ENCODE results near the gene DLX1. TPM values are rescaled to one million over a fixed set of nuclear protein-coding genes. Genes with fewer than 3 reads are reported as not detected.
"Not testable (repeated sequence)": the region's sequence is repeated elsewhere in the genome, so short reads cannot be mapped to it uniquely, and the experiment has no call there.

Gene DLX1
- polyA plus RNA-seq, 4 donors: 0.47 to 1.3 TPM; not detected in 2

DNA sequence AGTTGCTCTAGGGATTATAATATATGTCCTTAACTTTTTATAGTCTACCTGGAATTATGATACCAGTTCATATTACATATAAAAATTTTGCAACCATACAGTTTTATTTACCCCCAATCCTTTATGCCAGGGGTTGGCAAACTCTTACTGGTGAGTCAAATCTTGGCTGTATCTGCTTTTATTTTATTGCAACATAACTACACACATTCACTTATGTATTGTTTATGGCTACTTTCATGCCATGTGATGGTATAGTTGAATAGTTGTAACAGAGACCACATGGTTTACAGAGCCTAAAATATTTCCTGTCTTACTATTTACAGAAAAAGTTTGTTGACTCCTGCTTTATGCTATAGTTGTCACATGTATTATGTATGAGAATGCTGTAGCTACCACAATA, 43.2 kb downstream of the DLX1 start:
- DNase-seq (no peak), FAIRE-seq (no peak)
- Histone ChIP-seq H3K27me3 (ENCODE audit: control insufficient read depth in 3 of 3, insufficient read depth in 3 of 3, low read length in 3 of 3) (peaks cover 0 to 6% (median 0%) of the 10 kb centered on the region in 3 donors), H3K27ac (ENCODE audit: low read depth in 1 of 3, low read length in 2 of 3) (no peak overlapping the region), H3K4me1 (ENCODE audit: control insufficient read depth in 3 of 3, insufficient read depth in 2 of 3, low read depth in 1 of 3, low read length in 2 of 3) (no peaks in the 10 kb centered on the region), H3K9me3 (ENCODE audit: control insufficient read depth in 2 of 2, insufficient read depth in 1 of 2, low read depth in 1 of 2, low read length in 1 of 2) (no peaks in the 10 kb centered on the region), H3K36me3 (ENCODE audit: control insufficient read depth in 3 of 3, insufficient read depth in 2 of 3, low read depth in 1 of 3, low read length in 3 of 3) (no peaks in the 10 kb centered on the region), H3K4me3 (ENCODE audit: low read depth in 1 of 3, low read length in 3 of 3) (no peak overlapping the region)

DNA sequence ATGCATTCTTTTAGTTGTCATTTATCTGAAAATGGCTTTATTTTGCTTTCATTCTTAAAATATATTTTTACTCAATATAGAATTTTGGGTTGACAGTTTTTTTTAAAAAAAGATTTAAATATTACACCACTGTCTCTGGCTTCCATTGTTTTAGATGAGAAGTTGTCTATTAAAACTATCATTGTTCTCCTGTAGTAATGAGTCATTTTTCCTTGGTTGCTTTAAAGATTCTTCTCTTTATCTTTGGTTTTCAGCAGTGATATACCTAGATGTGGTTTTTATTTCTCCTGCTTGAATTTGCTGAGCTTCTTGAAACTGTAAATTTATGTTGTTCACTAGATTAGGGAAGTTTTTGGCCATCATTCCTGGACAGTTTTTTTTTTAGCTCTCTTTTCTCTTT, 44.1 kb downstream of the DLX1 start:
- Histone ChIP-seq H3K27me3 (ENCODE audit: control insufficient read depth in 3 of 3, insufficient read depth in 3 of 3, low read length in 3 of 3) (peaks cover 0 to 8% (median 0%) of the 10 kb centered on the region in 3 donors), H3K36me3 (ENCODE audit: control insufficient read depth in 3 of 3, insufficient read depth in 2 of 3, low read depth in 1 of 3, low read length in 3 of 3) (no peaks in the 10 kb centered on the region), H3K4me1 (ENCODE audit: control insufficient read depth in 3 of 3, insufficient read depth in 2 of 3, low read depth in 1 of 3, low read length in 2 of 3) (no peaks in the 10 kb centered on the region), H3K4me3 (ENCODE audit: low read depth in 1 of 3, low read length in 3 of 3) (no peak overlapping the region), H3K9me3 (ENCODE audit: control insufficient read depth in 2 of 2, insufficient read depth in 1 of 2, low read depth in 1 of 2, low read length in 1 of 2) (no peaks in the 10 kb centered on the region), H3K27ac (ENCODE audit: low read depth in 1 of 3, low read length in 2 of 3) (no peak overlapping the region)
- no peak for FAIRE-seq
- DNase-seq: no peak

DNA sequence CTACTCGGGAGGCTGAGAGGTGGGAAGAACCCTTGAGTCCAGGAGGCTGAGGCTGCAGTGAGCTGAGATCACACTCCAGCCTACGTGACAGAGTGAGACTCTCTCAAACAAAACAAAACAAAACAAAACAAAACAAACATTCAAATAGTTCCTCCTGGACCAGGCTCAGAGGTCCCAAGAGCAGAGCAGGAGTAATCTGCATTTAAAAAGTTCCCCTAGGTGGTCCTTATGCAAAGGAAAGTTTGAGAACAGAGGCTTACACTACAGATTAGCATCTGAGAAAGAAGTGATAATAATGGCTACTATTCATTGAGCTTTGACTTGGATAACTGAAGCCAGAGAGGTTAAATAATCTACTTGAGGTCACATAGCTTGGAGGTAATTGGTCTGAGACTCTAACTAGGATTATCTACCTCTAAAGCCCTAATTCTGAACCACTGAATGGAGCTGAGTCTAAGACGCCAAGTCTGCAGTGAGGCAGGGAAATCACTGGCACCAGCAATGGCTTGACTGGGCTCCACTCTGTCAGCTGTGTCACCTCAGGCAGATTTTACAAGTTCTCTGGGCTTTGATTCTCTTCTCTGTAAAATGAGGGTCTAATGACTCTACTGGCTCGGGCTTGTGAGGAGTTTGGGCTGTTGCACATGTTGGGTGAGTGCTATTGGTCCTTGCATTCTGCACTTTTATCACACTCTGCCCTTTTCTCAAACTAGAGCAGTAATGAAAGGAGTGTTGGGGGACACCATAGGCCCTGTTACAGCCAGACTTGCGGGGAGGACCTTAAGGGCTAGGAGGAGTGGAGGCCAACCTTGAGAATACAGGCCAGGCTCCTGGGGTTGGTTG, 46.6 kb downstream of the DLX1 start:
- H3K36me3 ChIP-seq (ENCODE audit: control insufficient read depth in 3 of 3, insufficient read depth in 2 of 3, low read depth in 1 of 3, low read length in 3 of 3): no peaks in the 10 kb centered on the region
- FAIRE-seq (no peak), DNase-seq (no peak)
- no peak overlapping the region for H3K4me3 ChIP-seq (ENCODE audit: low read depth in 1 of 3, low read length in 3 of 3)
- no peaks in the 10 kb centered on the region for H3K4me1 ChIP-seq (ENCODE audit: control insufficient read depth in 3 of 3, insufficient read depth in 2 of 3, low read depth in 1 of 3, low read length in 2 of 3)
- H3K27ac ChIP-seq (ENCODE audit: low read depth in 1 of 3, low read length in 2 of 3): no peak overlapping the region
- no peaks in the 10 kb centered on the region for H3K9me3 ChIP-seq (ENCODE audit: control insufficient read depth in 2 of 2, insufficient read depth in 1 of 2, low read depth in 1 of 2, low read length in 1 of 2)
- WGBS, 3 donors: 77 to 93% (median 84%) methylated on average over 5 of the region's 5 CpGs
- peaks cover 0 to 8% (median 0%) of the 10 kb centered on the region in 3 donors for H3K27me3 ChIP-seq (ENCODE audit: control insufficient read depth in 3 of 3, insufficient read depth in 3 of 3, low read length in 3 of 3)

DNA sequence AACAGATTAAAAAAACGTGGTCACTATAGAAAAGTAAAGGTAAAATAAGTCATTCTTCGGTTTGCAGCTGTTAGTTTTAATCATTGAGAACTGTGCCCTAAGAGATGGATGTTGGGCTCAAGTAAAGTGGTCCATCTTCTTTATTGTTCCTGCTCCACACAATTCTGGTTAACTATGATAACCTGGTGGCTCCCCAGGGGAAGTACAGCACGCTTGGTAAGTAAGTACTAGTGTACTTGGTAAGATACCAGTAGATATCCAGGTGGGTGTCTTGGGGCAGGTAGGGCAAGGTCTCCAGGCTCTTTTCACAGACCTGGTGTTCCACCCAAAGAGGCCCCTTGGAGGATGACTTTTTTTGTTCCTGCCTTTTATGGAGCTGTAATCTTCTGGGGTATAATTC, 49.0 kb downstream of the DLX1 start:
- H3K9me3 ChIP-seq (ENCODE audit: control insufficient read depth in 2 of 2, insufficient read depth in 1 of 2, low read depth in 1 of 2, low read length in 1 of 2): no peaks in the 10 kb centered on the region
- H3K36me3 ChIP-seq (ENCODE audit: control insufficient read depth in 3 of 3, insufficient read depth in 2 of 3, low read depth in 1 of 3, low read length in 3 of 3): no peaks in the 10 kb centered on the region
- peaks cover 0 to 8% (median 0%) of the 10 kb centered on the region in 3 donors for H3K27me3 ChIP-seq (ENCODE audit: control insufficient read depth in 3 of 3, insufficient read depth in 3 of 3, low read length in 3 of 3)
- DNase-seq (no peak), FAIRE-seq (no peak)
- WGBS, 3 donors: 70 to 80% (median 80%) methylated on average over 3 of the region's 3 CpGs
- H3K4me3 ChIP-seq (ENCODE audit: low read depth in 1 of 3, low read length in 3 of 3): no peak overlapping the region
- H3K27ac ChIP-seq (ENCODE audit: low read depth in 1 of 3, low read length in 2 of 3): no peak overlapping the region
- H3K4me1 ChIP-seq (ENCODE audit: control insufficient read depth in 3 of 3, insufficient read depth in 2 of 3, low read depth in 1 of 3, low read length in 2 of 3): no peaks in the 10 kb centered on the region

DNA sequence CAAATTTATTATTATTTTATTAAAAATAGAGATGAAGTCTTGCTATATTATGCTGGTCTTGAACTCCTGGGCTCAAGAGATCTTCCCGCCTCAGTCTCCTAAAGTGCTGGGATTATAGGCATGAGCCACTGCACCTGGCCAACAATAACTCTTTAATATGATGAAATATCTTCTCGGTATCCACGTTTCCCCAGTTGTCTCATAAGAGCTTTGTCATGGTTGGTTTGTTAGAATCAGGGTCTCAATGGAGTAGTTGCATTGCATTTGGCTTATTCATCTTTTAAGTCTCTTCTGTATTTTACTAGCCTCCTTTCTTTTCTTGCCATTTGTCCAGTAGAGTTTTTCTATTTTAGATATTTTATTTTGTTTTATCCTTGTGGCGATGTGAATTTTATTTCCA, 50.1 kb downstream of the DLX1 start:
- H3K27me3 ChIP-seq (ENCODE audit: control insufficient read depth in 3 of 3, insufficient read depth in 3 of 3, low read length in 3 of 3): peaks cover 0 to 8% (median 0%) of the 10 kb centered on the region in 3 donors
- FAIRE-seq (no peak), DNase-seq (no peak)
- H3K36me3 ChIP-seq (ENCODE audit: control insufficient read depth in 3 of 3, insufficient read depth in 2 of 3, low read depth in 1 of 3, low read length in 3 of 3): no peaks in the 10 kb centered on the region
- no peaks in the 10 kb centered on the region for H3K9me3 ChIP-seq (ENCODE audit: control insufficient read depth in 2 of 2, insufficient read depth in 1 of 2, low read depth in 1 of 2, low read length in 1 of 2)
- WGBS, 3 donors: 93 to 94% (median 93%) methylated on average over 4 of the region's 4 CpGs
- H3K27ac ChIP-seq (ENCODE audit: low read depth in 1 of 3, low read length in 2 of 3): no peak overlapping the region
- no peaks in the 10 kb centered on the region for H3K4me1 ChIP-seq (ENCODE audit: control insufficient read depth in 3 of 3, insufficient read depth in 2 of 3, low read depth in 1 of 3, low read length in 2 of 3)
- H3K4me3 ChIP-seq (ENCODE audit: low read depth in 1 of 3, low read length in 3 of 3): no peak overlapping the region

DNA sequence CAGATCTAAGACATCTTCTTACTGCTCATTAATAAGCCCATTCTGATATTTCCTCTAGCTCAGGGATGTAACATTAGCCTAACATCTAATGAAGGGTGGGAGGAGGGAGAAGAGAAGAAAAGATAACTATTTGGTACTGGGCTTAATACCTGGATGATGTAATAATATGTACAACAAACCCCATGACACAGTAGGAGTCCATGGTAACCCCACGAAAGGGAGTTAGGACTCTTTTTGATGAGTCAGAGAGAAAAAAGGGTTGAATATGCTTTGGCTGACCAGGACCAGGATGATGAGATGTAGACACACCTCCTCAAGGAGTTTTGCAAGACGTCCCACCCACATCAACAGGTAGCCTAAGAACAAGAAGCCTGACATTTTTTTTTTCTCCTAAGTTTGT, 51.8 kb downstream of the DLX1 start:
- no peak overlapping the region for H3K4me3 ChIP-seq (ENCODE audit: low read depth in 1 of 3, low read length in 3 of 3)
- H3K9me3 ChIP-seq (ENCODE audit: control insufficient read depth in 2 of 2, insufficient read depth in 1 of 2, low read depth in 1 of 2, low read length in 1 of 2): no peaks in the 10 kb centered on the region
- WGBS, 3 donors: 68 to 79% (median 73%) methylated on average over 2 of the region's 2 CpGs
- FAIRE-seq (no peak), DNase-seq (no peak)
- H3K4me1 ChIP-seq (ENCODE audit: control insufficient read depth in 3 of 3, insufficient read depth in 2 of 3, low read depth in 1 of 3, low read length in 2 of 3): no peaks in the 10 kb centered on the region
- H3K27ac ChIP-seq (ENCODE audit: low read depth in 1 of 3, low read length in 2 of 3): no peak overlapping the region
- no peaks in the 10 kb centered on the region for H3K36me3 ChIP-seq (ENCODE audit: control insufficient read depth in 3 of 3, insufficient read depth in 2 of 3, low read depth in 1 of 3, low read length in 3 of 3)
- peaks cover 0 to 6% (median 0%) of the 10 kb centered on the region in 3 donors for H3K27me3 ChIP-seq (ENCODE audit: control insufficient read depth in 3 of 3, insufficient read depth in 3 of 3, low read length in 3 of 3)

DNA sequence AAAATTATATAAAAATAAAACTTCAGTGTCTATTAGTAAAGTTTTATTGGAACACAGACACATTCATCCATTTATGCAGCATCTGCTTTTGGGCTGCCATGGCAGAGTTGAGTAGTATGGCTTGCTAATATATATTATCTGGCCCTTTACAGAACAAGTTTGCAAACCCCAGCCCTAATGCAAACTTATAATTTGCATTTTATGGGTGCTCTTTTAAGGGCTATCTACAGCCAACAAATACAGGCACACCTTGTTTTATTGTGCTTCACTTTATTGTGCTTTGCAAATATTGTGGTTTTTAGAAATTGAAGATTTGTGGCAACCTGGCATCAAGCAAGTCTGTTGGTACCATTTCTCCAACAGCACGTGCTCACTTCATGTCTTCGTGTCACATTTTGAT, 52.6 kb downstream of the DLX1 start:
- H3K27me3 ChIP-seq (ENCODE audit: control insufficient read depth in 3 of 3, insufficient read depth in 3 of 3, low read length in 3 of 3): peaks cover 0 to 3% (median 0%) of the 10 kb centered on the region in 3 donors
- no peak for FAIRE-seq
- no peaks in the 10 kb centered on the region for H3K36me3 ChIP-seq (ENCODE audit: control insufficient read depth in 3 of 3, insufficient read depth in 2 of 3, low read depth in 1 of 3, low read length in 3 of 3)
- H3K27ac ChIP-seq (ENCODE audit: low read depth in 1 of 3, low read length in 2 of 3): no peak overlapping the region
- 72 to 82% (median 77%) methylated on average over 2 of the region's 2 CpGs for WGBS, 3 donors
- H3K4me3 ChIP-seq (ENCODE audit: low read depth in 1 of 3, low read length in 3 of 3): no peak overlapping the region
- no peaks in the 10 kb centered on the region for H3K4me1 ChIP-seq (ENCODE audit: control insufficient read depth in 3 of 3, insufficient read depth in 2 of 3, low read depth in 1 of 3, low read length in 2 of 3)
- H3K9me3 ChIP-seq (ENCODE audit: control insufficient read depth in 2 of 2, insufficient read depth in 1 of 2, low read depth in 1 of 2, low read length in 1 of 2): no peaks in the 10 kb centered on the region
- peak in 1 of 2 donors; percentile 5 for DNase-seq

DNA sequence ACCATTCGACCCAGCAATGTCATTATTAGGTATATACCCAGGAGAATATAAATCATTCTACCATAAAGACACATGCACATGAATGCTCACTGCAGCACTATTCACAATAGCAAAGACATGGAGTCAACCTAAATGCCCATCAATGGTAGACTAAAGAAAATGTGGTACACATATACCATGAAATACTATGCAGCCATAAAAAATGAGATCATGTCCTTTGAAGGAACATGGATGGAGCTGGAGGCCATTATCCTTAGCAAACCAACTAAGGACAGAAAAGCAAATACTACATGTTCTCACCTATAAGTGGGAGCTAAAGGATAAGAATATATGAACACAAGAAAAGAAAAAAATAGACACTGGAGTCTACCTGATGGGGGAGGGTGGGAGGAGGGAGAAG, 53.4 kb downstream of the DLX1 start:
- not testable (repeated sequence) for H3K9me3 ChIP-seq (ENCODE audit: control insufficient read depth in 2 of 2, insufficient read depth in 1 of 2, low read depth in 1 of 2, low read length in 1 of 2); DNase-seq; H3K36me3 ChIP-seq (ENCODE audit: control insufficient read depth in 3 of 3, insufficient read depth in 2 of 3, low read depth in 1 of 3, low read length in 3 of 3); H3K27me3 ChIP-seq (ENCODE audit: control insufficient read depth in 3 of 3, insufficient read depth in 3 of 3, low read length in 3 of 3); H3K4me3 ChIP-seq (ENCODE audit: low read depth in 1 of 3, low read length in 3 of 3); H3K4me1 ChIP-seq (ENCODE audit: control insufficient read depth in 3 of 3, insufficient read depth in 2 of 3, low read depth in 1 of 3, low read length in 2 of 3); FAIRE-seq; H3K27ac ChIP-seq (ENCODE audit: low read depth in 1 of 3, low read length in 2 of 3)
- 69 to 88% (median 84%) methylated on average over 1 of the region's 1 CpG for WGBS, 3 donors
